Endothelial cell (in vitro differentiated cells): ENCODE measurements around the gene MNAT1. TPM values are rescaled to one million over a fixed set of nuclear protein-coding genes. Genes with fewer than 3 reads are reported as not detected.
"Not testable (repeated sequence)": the region's sequence is repeated elsewhere in the genome, so short reads cannot be mapped to it uniquely, and the experiment has no call there.

Source experiments
- DNase-seq: peaks from one replicate; pipeline ENCODE4 v3.0.0; 2021; ENCODE audit warnings: low spot score
- H3K27ac Mint-ChIP-seq: one replicate; pipeline ENCODE4 v1.8.0; 2021; ENCODE audit warnings: mixed read lengths, inconsistent platforms; ENCODE audit not compliant: unreplicated experiment
- H3K27me3 Mint-ChIP-seq: one replicate; pipeline ENCODE4 v1.8.0; 2021; ENCODE audit warnings: mild to moderate bottlenecking, moderate library complexity, mixed read lengths, inconsistent platforms; ENCODE audit not compliant: unreplicated experiment
- H3K36me3 Mint-ChIP-seq: one replicate; pipeline ENCODE4 v1.8.0; 2021; ENCODE audit warnings: mild to moderate bottlenecking, low read depth, mixed read lengths, inconsistent platforms; ENCODE audit not compliant: unreplicated experiment
- H3K4me1 Mint-ChIP-seq: one replicate; pipeline ENCODE4 v1.8.0; 2021; ENCODE audit warnings: mild to moderate bottlenecking, mixed read lengths, inconsistent platforms; ENCODE audit not compliant: unreplicated experiment
- H3K4me3 Mint-ChIP-seq: one replicate; pipeline ENCODE4 v1.8.0; 2021; ENCODE audit warnings: mild to moderate bottlenecking, mixed read lengths, inconsistent platforms; ENCODE audit not compliant: unreplicated experiment
- H3K9me3 Mint-ChIP-seq: one replicate; pipeline ENCODE4 v1.8.0; 2021; ENCODE audit warnings: mixed read lengths, inconsistent platforms; ENCODE audit not compliant: unreplicated experiment
- total RNA-seq: library from RNA; stranded (reverse); fragmentation: NEBNext Ultra II Directional; extraction: Animal tissue kit (Norgen Biotek cat#: 25700); gene quantifications from one replicate; pipeline ENCODE4 v1.2.1, GENCODE V29; 2021; ENCODE audit not compliant: unreplicated experiment
- TF ChIP-seq, protein P1 (sequence below): fragments of 200-600 bp; sonication (generic); IDR thresholded peaks from one replicate; pipeline ENCODE4 v1.5.0; 2021; ENCODE audit warnings: antibody characterized with exemption; ENCODE audit not compliant: unreplicated experiment

Gene MNAT1
- total RNA-seq, 1 donor from 2014 or later, result 27.8 TPM

- H3K4me3 Mint-ChIP-seq, result peak overlapping the region; percentile 94
- DNase-seq, result peak; percentile 56
- peaks cover 9% of the 10 kb centered on the region for H3K27me3 Mint-ChIP-seq
- no peaks in the 10 kb centered on the region for H3K9me3 Mint-ChIP-seq
- peaks cover 7% of the 10 kb centered on the region for H3K4me1 Mint-ChIP-seq
- TF ChIP-seq, protein P1, sequence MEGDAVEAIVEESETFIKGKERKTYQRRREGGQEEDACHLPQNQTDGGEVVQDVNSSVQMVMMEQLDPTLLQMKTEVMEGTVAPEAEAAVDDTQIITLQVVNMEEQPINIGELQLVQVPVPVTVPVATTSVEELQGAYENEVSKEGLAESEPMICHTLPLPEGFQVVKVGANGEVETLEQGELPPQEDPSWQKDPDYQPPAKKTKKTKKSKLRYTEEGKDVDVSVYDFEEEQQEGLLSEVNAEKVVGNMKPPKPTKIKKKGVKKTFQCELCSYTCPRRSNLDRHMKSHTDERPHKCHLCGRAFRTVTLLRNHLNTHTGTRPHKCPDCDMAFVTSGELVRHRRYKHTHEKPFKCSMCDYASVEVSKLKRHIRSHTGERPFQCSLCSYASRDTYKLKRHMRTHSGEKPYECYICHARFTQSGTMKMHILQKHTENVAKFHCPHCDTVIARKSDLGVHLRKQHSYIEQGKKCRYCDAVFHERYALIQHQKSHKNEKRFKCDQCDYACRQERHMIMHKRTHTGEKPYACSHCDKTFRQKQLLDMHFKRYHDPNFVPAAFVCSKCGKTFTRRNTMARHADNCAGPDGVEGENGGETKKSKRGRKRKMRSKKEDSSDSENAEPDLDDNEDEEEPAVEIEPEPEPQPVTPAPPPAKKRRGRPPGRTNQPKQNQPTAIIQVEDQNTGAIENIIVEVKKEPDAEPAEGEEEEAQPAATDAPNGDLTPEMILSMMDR, result no peak
- peaks cover 7% of the 10 kb centered on the region for H3K36me3 Mint-ChIP-seq
- no peak overlapping the region for H3K27ac Mint-ChIP-seq
Measured at GRCh38 chr14:60723116-60723906, 11.2 kb upstream of the MNAT1 start.

DNA sequence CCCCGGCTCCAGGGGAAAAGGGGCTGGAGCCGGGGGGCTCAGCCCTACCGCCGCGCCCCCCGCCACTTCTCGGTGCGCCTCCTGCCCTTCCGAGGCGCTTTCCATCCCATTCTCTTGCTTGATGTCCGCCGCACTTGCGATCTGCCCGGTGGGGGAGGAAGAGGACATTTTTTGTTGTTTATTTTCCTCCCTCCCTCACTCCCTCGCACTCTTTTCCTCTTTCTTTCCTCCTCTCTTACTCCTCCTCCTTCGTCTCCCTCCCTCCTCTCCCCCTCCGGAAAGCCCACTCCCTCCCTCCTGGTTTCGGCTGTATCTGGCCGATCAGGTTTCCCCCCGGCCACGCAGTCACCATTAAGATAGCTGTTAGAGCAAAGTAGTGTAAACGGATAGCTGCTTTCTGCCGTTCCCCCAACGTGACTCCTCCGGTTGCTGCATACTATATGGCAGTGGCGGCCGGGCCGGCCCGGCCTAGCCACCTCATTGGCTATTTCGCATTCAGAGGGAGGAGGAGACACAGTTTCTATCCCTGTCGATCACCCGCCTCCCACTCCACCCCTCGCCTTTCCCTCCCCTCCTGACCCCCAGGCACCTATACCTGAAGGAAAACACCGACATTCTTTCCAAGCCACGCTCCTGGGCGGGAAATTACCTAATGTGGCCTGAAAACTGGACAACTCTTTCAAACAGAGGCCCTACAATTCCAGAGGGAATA is 10.5 kb upstream of the MNAT1 start, which contains the start of gene SIX4:
SIX4 (minus strand) TSS at position 445 of the 712 bp plus-strand sequence; CDS start at position 168, 277 bp downstream.
- DNase-seq, result peak; percentile 70
- peak within 1 kb of the TSS; percentile 97 for H3K4me3 Mint-ChIP-seq
- H3K36me3 Mint-ChIP-seq, result peaks cover 7% of the 10 kb centered on the region

DNA sequence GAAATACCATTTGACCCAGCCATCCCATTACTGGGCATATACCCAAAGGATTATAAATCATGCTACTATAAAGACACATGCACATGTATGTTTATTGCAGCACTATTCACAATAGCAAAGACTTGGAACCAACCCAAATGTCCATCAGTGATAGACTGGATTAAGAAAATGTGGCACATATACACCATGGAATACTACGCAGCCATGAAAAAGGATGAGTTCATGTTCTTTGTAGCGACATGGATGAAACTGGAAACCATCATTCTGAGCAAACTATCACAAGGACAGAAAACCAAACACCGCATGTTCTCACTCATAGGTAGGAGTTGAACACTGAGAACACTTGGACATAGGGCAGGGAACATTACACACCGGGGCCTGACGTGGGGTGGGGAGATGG is 3.3 kb upstream of the MNAT1 start:
- H3K9me3 Mint-ChIP-seq, H3K36me3 Mint-ChIP-seq, H3K27me3 Mint-ChIP-seq, DNase-seq, H3K4me3 Mint-ChIP-seq, H3K27ac Mint-ChIP-seq: not testable (repeated sequence)
- peaks cover 15% of the 10 kb centered on the region for H3K4me1 Mint-ChIP-seq

More for the DNA sequence above, 10.5 kb upstream of the MNAT1 start, which contains the start of gene SIX4:
- TF ChIP-seq, protein P1, result no peak
- H3K4me1 Mint-ChIP-seq, result peaks cover 7% of the 10 kb centered on the region
- H3K27ac Mint-ChIP-seq, result peak within 1 kb of the TSS; percentile 44
- H3K9me3 Mint-ChIP-seq, result no peaks in the 10 kb centered on the region
- peaks cover 9% of the 10 kb centered on the region for H3K27me3 Mint-ChIP-seq

DNA sequence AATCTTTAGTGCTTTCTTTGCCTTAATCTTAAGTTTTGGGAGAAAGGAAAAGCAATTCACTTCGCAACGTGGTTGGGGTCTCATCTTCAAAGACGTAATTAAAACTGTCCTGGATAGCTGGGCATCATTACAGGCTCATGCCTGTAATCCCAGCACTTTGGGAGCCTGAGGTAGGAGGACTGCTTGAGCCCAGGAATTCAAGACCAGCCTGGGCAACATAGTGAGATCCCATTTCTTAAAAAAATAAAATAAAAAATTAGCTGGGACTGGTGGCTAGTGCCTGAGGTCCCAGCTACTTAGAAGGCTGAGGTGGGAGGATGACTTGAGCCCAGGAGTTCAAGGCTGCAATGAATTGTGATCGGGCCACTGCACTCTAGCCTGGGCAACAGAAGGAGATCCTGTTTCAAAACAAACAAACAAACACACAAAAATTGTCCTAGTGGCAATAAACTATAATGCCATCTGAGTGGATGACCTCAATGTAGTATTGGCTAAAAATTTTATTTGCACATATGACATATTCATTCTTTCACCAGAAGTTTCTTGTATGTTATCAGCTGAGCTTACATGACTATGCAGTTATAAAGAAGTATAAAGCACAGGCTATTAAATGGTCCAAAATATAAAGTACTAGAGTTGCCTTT is 1.6 kb upstream of the MNAT1 start:
- Mint-ChIP-seq H3K27ac (no peak overlapping the region), H3K36me3 (no peaks in the 10 kb centered on the region), H3K4me3 (no peak overlapping the region), H3K9me3 (no peaks in the 10 kb centered on the region), H3K27me3 (peaks cover 5% of the 10 kb centered on the region), H3K4me1 (peaks cover 17% of the 10 kb centered on the region)
- no peak for DNase-seq
- TF ChIP-seq, protein P1, result no peak

GRCh38 chr14:60735416-60735815 is 855 bp downstream of the MNAT1 start:
- Mint-ChIP-seq H3K4me1 (peaks cover 17% of the 10 kb centered on the region), H3K27ac (no peak overlapping the region)

More at GRCh38 chr14:60735416-60735815, 855 bp downstream of the MNAT1 start:
- TF ChIP-seq, protein P1, result no peak
- peak overlapping the region; percentile 100 for H3K4me3 Mint-ChIP-seq
- no peaks in the 10 kb centered on the region for H3K9me3 Mint-ChIP-seq
- no peak for DNase-seq
- H3K36me3 Mint-ChIP-seq, result no peaks in the 10 kb centered on the region
- peaks cover 5% of the 10 kb centered on the region for H3K27me3 Mint-ChIP-seq
